Keratinocyte (primary cell): Measurements from ENCODE around the gene ZNF254. TPM values are rescaled to one million over a fixed set of nuclear protein-coding genes. Genes with fewer than 3 reads are reported as not detected.

ENCODE experiments used
- DNase-seq: peaks from one replicate; pipeline ENCODE4 v3.0.0-alpha.2; 2011; ENCODE audit warnings: low read depth, missing footprints, low spot score
- FAIRE-seq: peaks from 2 replicates; lab custom pipeline; 2011; peaks lifted over from hg19 to GRCh38; lab: Jason Lieb, UNC
- H2AFZ ChIP-seq: 2 replicates; pipeline ENCODE4 v1.6.0; 2012; ENCODE audit warnings: low read length, control low read depth, inconsistent platforms; ENCODE audit not compliant: control insufficient read depth
- H3K27ac ChIP-seq: 2 replicates; pipeline ENCODE4 v1.5.1; 2011; ENCODE audit warnings: low read length; ENCODE audit not compliant: control insufficient read depth, insufficient read depth
- H3K27me3 ChIP-seq: 3 replicates; pipeline ENCODE4 v1.6.0; 2011; ENCODE audit warnings: low read length; ENCODE audit not compliant: control insufficient read depth, insufficient read depth; ENCODE audit errors: extremely low read depth
- H3K36me3 ChIP-seq, 2 experiments: 2 replicates in 1 of 2; 3 replicates in 1 of 2; pipeline ENCODE4 v1.5.1; 2011; ENCODE audit warnings: low read length in 2 of 2, mild to moderate bottlenecking in 1 of 2; ENCODE audit not compliant: control insufficient read depth in 2 of 2, insufficient read depth in 2 of 2; ENCODE audit errors: extremely low read depth in 1 of 2
- H3K4me1 ChIP-seq: 3 replicates; pipeline ENCODE4 v1.5.1; 2011; ENCODE audit warnings: low read length; ENCODE audit not compliant: control insufficient read depth, insufficient read depth; ENCODE audit errors: extremely low read depth
- H3K4me2 ChIP-seq: 3 replicates; pipeline ENCODE4 v1.6.0; 2011; ENCODE audit warnings: low read depth, low read length; ENCODE audit not compliant: control insufficient read depth, insufficient read depth; ENCODE audit errors: extremely low read depth
- H3K4me3 ChIP-seq, 3 experiments: fragments of 200-600 bp in 1 of 3; sonication (generic) in 1 of 3; 2 replicates in 2 of 3; 3 replicates in 1 of 3; pipeline ENCODE4 v1.5.1; 2011 to 2016; ENCODE audit warnings: low read length in 3 of 3, mild to moderate bottlenecking in 3 of 3, control low read depth in 2 of 3, inconsistent platforms in 1 of 3, low read depth in 1 of 3, mixed read lengths in 1 of 3, mixed run types in 1 of 3, moderate library complexity in 1 of 3; ENCODE audit not compliant: control insufficient read depth in 2 of 3, insufficient read depth in 2 of 3; ENCODE audit errors: extremely low read depth in 1 of 3
- H3K79me2 ChIP-seq: 2 replicates; pipeline ENCODE4 v1.6.0; 2012; ENCODE audit warnings: low read length; ENCODE audit not compliant: control insufficient read depth, insufficient read depth
- H3K9ac ChIP-seq: 3 replicates; pipeline ENCODE4 v1.6.0; 2011; ENCODE audit warnings: low read length; ENCODE audit not compliant: control insufficient read depth, insufficient read depth; ENCODE audit errors: extremely low read depth
- H3K9me1 ChIP-seq: 3 replicates; pipeline ENCODE4 v1.6.0; 2011; ENCODE audit warnings: low read length; ENCODE audit not compliant: control insufficient read depth, insufficient read depth; ENCODE audit errors: extremely low read depth
- H3K9me3 ChIP-seq: 2 replicates; pipeline ENCODE4 v1.5.1; 2012; ENCODE audit warnings: low read depth, low read length; ENCODE audit not compliant: control insufficient read depth
- H4K20me1 ChIP-seq: 3 replicates; pipeline ENCODE4 v1.6.0; 2011; ENCODE audit warnings: low read length; ENCODE audit not compliant: control insufficient read depth, insufficient read depth; ENCODE audit errors: extremely low read depth
- EZH2 ChIP-seq: IDR thresholded peaks from one replicate; pipeline ENCODE4 v1.6.1; 2012; ENCODE audit warnings: inconsistent platforms, mild to moderate bottlenecking, low read length, moderate library complexity
- dilution Hi-C: fragments of 300-500 bp; cut with MboI; formaldehyde crosslinking; loops from one replicate; pipeline ENCODE4 v1.7.0; 2020; ENCODE audit warnings: low sequenced_read_pairs; ENCODE audit not compliant: extremely low pct_ligation_motif_present
- polyA plus RNA-seq, 5 experiments: library from polyadenylated mRNA; depleted of rRNA in 3 of 5; stranded (reverse) in 3 of 5; stranded (forward) in 1 of 5; unstranded in 1 of 5; fragments of >200 nt; gene quantifications; 1 replicate in 1 of 5; 2 replicates in 3 of 5; 3 replicates in 1 of 5; pipeline versions ENCODE4 v1.2.1 to v1.2.3, GENCODE V29; 2011 to 2012; ENCODE audit warnings: missing spikeins in 2 of 5, low read depth in 1 of 5, low replicate concordance in 1 of 5
- TF ChIP-seq, protein P1 (sequence below), 3 experiments: IDR thresholded peaks in 1 of 3; conservative IDR thresholded peaks in 1 of 3; optimal IDR thresholded peaks in 1 of 3; 2 replicates in 2 of 3; 3 replicates in 1 of 3; pipeline versions ENCODE3 to v1.5.1; 2011; ENCODE audit warnings: low read length in 3 of 3, mild to moderate bottlenecking in 3 of 3, moderate library complexity in 2 of 3, control low read depth in 1 of 3, inconsistent platforms in 1 of 3; ENCODE audit not compliant: insufficient read depth in 2 of 3; ENCODE audit errors: extremely low read depth in 1 of 3

Gene ZNF254
- polyA plus RNA-seq, 1 donor (not counting 4 experiments of a cell fraction or from before 2014, with no cell fraction given) = 5.7 TPM

DNA sequence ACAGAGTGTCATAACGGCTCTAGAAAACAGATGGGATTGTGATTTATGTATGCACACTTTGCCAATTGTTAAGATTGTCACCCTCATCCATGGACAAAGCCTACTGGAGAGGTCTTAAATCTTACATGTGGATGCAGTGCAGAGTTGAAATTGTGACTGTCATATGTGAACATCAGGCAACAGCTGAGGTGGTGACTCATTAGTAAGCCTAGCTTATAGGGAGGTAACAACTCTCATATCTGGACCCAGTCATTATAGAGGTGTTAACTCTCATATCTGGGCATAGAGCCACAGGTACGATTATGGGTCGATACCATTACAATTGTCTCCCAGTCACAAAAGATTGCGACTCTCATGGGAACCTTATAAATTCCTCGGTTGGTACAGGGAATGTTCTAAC lies 29.8 kb upstream of the ZNF254 start:
- Histone ChIP-seq H3K27ac (no peak overlapping the region), H3K79me2 (no peaks in the 10 kb centered on the region), H3K4me3 (no peak overlapping the region), H3K36me3 (peaks cover 10 to 11% of the 10 kb centered on the region in 2 experiments), H3K9ac (no peak overlapping the region), H3K9me3 (no peaks in the 10 kb centered on the region), H2AFZ (no peak overlapping the region), H3K4me2 (no peak overlapping the region), H4K20me1 (no peaks in the 10 kb centered on the region), H3K27me3 (no peaks in the 10 kb centered on the region), H3K9me1 (no peaks in the 10 kb centered on the region), H3K4me1 (peaks cover 24% of the 10 kb centered on the region)
- no peak for TF ChIP-seq EZH2
- TF ChIP-seq, protein P1, sequence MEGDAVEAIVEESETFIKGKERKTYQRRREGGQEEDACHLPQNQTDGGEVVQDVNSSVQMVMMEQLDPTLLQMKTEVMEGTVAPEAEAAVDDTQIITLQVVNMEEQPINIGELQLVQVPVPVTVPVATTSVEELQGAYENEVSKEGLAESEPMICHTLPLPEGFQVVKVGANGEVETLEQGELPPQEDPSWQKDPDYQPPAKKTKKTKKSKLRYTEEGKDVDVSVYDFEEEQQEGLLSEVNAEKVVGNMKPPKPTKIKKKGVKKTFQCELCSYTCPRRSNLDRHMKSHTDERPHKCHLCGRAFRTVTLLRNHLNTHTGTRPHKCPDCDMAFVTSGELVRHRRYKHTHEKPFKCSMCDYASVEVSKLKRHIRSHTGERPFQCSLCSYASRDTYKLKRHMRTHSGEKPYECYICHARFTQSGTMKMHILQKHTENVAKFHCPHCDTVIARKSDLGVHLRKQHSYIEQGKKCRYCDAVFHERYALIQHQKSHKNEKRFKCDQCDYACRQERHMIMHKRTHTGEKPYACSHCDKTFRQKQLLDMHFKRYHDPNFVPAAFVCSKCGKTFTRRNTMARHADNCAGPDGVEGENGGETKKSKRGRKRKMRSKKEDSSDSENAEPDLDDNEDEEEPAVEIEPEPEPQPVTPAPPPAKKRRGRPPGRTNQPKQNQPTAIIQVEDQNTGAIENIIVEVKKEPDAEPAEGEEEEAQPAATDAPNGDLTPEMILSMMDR (optimal IDR thresholded peaks at IDR 0.05 in 1 of 3, IDR thresholded peaks at IDR 0.05 in 1 of 3, conservative IDR thresholded peaks at IDR 0.05 in 1 of 3; ENCODE audit: extremely low read depth in 1 of 3, insufficient read depth in 2 of 3, low read length in 3 of 3) = no peak
- dilution Hi-C loops = no loop called here
- no peak for FAIRE-seq
- DNase-seq = no peak

- peak overlapping the region; percentile 51 for H3K27ac ChIP-seq
- no peaks in the 10 kb centered on the region for H3K79me2 ChIP-seq
- no peaks in the 10 kb centered on the region for H3K9me3 ChIP-seq
- no peaks in the 10 kb centered on the region for H3K27me3 ChIP-seq
- H3K4me3 ChIP-seq = no peak overlapping the region
- H3K4me1 ChIP-seq = peaks cover 9% of the 10 kb centered on the region
- FAIRE-seq (no peak), DNase-seq (no peak)
- H3K9ac ChIP-seq = no peak overlapping the region
- H2AFZ ChIP-seq = no peak overlapping the region
- H3K4me2 ChIP-seq = no peak overlapping the region
- H4K20me1 ChIP-seq = no peaks in the 10 kb centered on the region
- H3K36me3 ChIP-seq = peaks cover 4 to 6% of the 10 kb centered on the region in 2 experiments
- no peaks in the 10 kb centered on the region for H3K9me1 ChIP-seq
- dilution Hi-C loops = no loop called here
- TF ChIP-seq, protein P1 (optimal IDR thresholded peaks at IDR 0.05 in 1 of 3, IDR thresholded peaks at IDR 0.05 in 1 of 3, conservative IDR thresholded peaks at IDR 0.05 in 1 of 3; ENCODE audit: extremely low read depth in 1 of 3, insufficient read depth in 2 of 3, low read length in 3 of 3) = no peak
- no peak for TF ChIP-seq EZH2
Measured at GRCh38 chr19:24059563-24060295, 27.3 kb upstream of the ZNF254 start.
